ENCODE results near the gene GRK5.

GRCh38 chr10:119248681-119249080, 41.3 kb downstream of the GRK5 start:
- TF ChIP-seq MXD4 (CRISPR knock-in tag; IDR thresholded peaks at IDR 0.05; ENCODE audit: borderline replicate concordance): no peak
- TF ChIP-seq ZNF121 (CRISPR knock-in tag; IDR thresholded peaks at IDR 0.05): no peak
- TF ChIP-seq RELA (CRISPR knock-in tag; IDR thresholded peaks at IDR 0.05; ENCODE audit: borderline replicate concordance): no peak
- TF ChIP-seq FOXP1 (CRISPR knock-in tag; IDR thresholded peaks at IDR 0.05; ENCODE audit: borderline replicate concordance): no peak
- TF ChIP-seq ELF4 (CRISPR knock-in tag; IDR thresholded peaks at IDR 0.05; ENCODE audit: low read depth): no peak
